HEK293 (cell line): ENCODE data around the gene NXNL2.

Source experiments
- CTCF ChIA-PET: fragments of 350-600 bp; formaldehyde crosslinking; extraction: SDS; loops from one replicate; lab custom pipeline; 2021; ENCODE audit warnings: antibody characterized with exemption; lab: Yijun Ruan, JAX
- POLR2A ChIA-PET: fragments of 300-600 bp; formaldehyde crosslinking; extraction: SDS; loops from one replicate; lab custom pipeline; 2020; ENCODE audit warnings: antibody characterized with exemption, inconsistent platforms; lab: Yijun Ruan, JAX
- H3K27ac ChIP-seq: fragments of 200-500 bp; sonication (Bioruptor generic); 2 replicates; pipeline ENCODE4 v1.5.1; 2014; ENCODE audit warnings: low read depth, low read length, control low read depth, inconsistent platforms; ENCODE audit errors: extremely low read depth
- H3K36me3 ChIP-seq, 2 experiments: fragments of 200-500 bp in 1 of 2; sonication (Bioruptor generic) in 1 of 2; 1 replicate in 1 of 2; 2 replicates in 1 of 2; pipeline ENCODE4 v1.5.1; 2014 to 2017; ENCODE audit warnings: inconsistent platforms in 2 of 2, low read length in 2 of 2; ENCODE audit not compliant: control insufficient read depth in 2 of 2, insufficient read depth in 1 of 2
- H3K4me1 ChIP-seq: fragments of 200-500 bp; sonication (Bioruptor generic); 2 replicates; pipeline ENCODE4 v1.5.1; 2014; ENCODE audit warnings: mild to moderate bottlenecking, low read length, inconsistent platforms; ENCODE audit not compliant: control insufficient read depth, insufficient read depth
- H3K4me3 ChIP-seq: 2 replicates; pipeline ENCODE4 v1.5.1; 2011; ENCODE audit warnings: low read depth, mild to moderate bottlenecking, control low read depth, low read length, moderate library complexity
- H3K9me3 ChIP-seq: fragments of 200-500 bp; sonication (Bioruptor generic); 2 replicates; pipeline ENCODE4 v1.5.1; 2014; ENCODE audit warnings: low read depth, low read length, inconsistent platforms; ENCODE audit not compliant: control insufficient read depth, insufficient read depth
- ATF2 ChIP-seq: fragments of 450-650 bp; formaldehyde crosslinking; IDR thresholded peaks from 2 replicates; pipeline ENCODE4 v1.5.1; 2016; ENCODE audit warnings: missing biosample characterization, missing genetic modification characterization, low read depth
- BCL11A ChIP-seq: fragments of 450-650 bp; formaldehyde crosslinking; IDR thresholded peaks from 2 replicates; pipeline ENCODE4 v1.5.1; 2016; ENCODE audit warnings: low read depth, missing biosample characterization, missing genetic modification characterization
- MZF1 ChIP-seq: fragments of 450-650 bp; formaldehyde crosslinking; IDR thresholded peaks from 2 replicates; pipeline ENCODE4 v1.5.1; 2017; ENCODE audit warnings: missing biosample characterization, missing genetic modification characterization, borderline replicate concordance
- OVOL3 ChIP-seq: fragments of 450-650 bp; formaldehyde crosslinking; IDR thresholded peaks from 2 replicates; pipeline ENCODE4 v1.5.1; 2016; ENCODE audit warnings: missing biosample characterization, missing genetic modification characterization
- PATZ1 ChIP-seq: fragments of 450-650 bp; formaldehyde crosslinking; IDR thresholded peaks from 2 replicates; pipeline ENCODE4 v1.5.1; 2016; ENCODE audit warnings: missing biosample characterization, missing genetic modification characterization
- SCRT1 ChIP-seq: fragments of 450-650 bp; formaldehyde crosslinking; IDR thresholded peaks from 2 replicates; pipeline ENCODE4 v1.5.1; 2016; ENCODE audit warnings: missing biosample characterization, missing genetic modification characterization, borderline replicate concordance
- WT1 ChIP-seq: fragments of 450-650 bp; formaldehyde crosslinking; IDR thresholded peaks from 2 replicates; pipeline ENCODE4 v1.5.1; 2016; ENCODE audit warnings: missing biosample characterization, missing genetic modification characterization
- YY2 ChIP-seq: fragments of 450-650 bp; formaldehyde crosslinking; IDR thresholded peaks from 2 replicates; pipeline ENCODE4 v1.5.1; 2016; ENCODE audit warnings: missing biosample characterization, missing genetic modification characterization
- ZBTB17 ChIP-seq: fragments of 450-650 bp; formaldehyde crosslinking; IDR thresholded peaks from 2 replicates; pipeline ENCODE4 v1.5.1; 2016; ENCODE audit warnings: missing biosample characterization, missing genetic modification characterization
- ZBTB44 ChIP-seq: fragments of 450-650 bp; IDR thresholded peaks from 2 replicates; pipeline ENCODE4 v1.5.1; 2018; ENCODE audit warnings: missing biosample characterization, mild to moderate bottlenecking, missing genetic modification characterization
- ZEB2 ChIP-seq: fragments of 450-650 bp; formaldehyde crosslinking; IDR thresholded peaks from 2 replicates; pipeline ENCODE4 v1.5.1; 2016; ENCODE audit warnings: missing biosample characterization, missing genetic modification characterization
- ZFP37 ChIP-seq: fragments of 450-650 bp; formaldehyde crosslinking; IDR thresholded peaks from 2 replicates; pipeline ENCODE4 v1.5.1; 2016; ENCODE audit warnings: missing biosample characterization, missing genetic modification characterization
- ZNF169 ChIP-seq: fragments of 450-650 bp; formaldehyde crosslinking; IDR thresholded peaks from 2 replicates; pipeline ENCODE4 v1.5.1; 2016; ENCODE audit warnings: missing biosample characterization, missing genetic modification characterization
- ZNF2 ChIP-seq: fragments of 450-650 bp; formaldehyde crosslinking; IDR thresholded peaks from 2 replicates; pipeline ENCODE4 v1.5.1; 2016; ENCODE audit warnings: missing biosample characterization, missing genetic modification characterization
- ZNF214 ChIP-seq: fragments of 450-650 bp; formaldehyde crosslinking; IDR thresholded peaks from 2 replicates; pipeline ENCODE4 v1.5.1; 2017; ENCODE audit warnings: missing biosample characterization, mild to moderate bottlenecking, missing genetic modification characterization, borderline replicate concordance
- ZNF266 ChIP-seq: fragments of 450-650 bp; formaldehyde crosslinking; IDR thresholded peaks from 2 replicates; pipeline ENCODE4 v1.5.1; 2016; ENCODE audit warnings: missing biosample characterization, missing genetic modification characterization, low read depth
- ZNF292 ChIP-seq: fragments of 450-650 bp; formaldehyde crosslinking; IDR thresholded peaks from 2 replicates; pipeline ENCODE4 v1.5.1; 2016; ENCODE audit warnings: low read depth, missing biosample characterization, missing genetic modification characterization, borderline replicate concordance
- ZNF350 ChIP-seq: fragments of 450-650 bp; formaldehyde crosslinking; IDR thresholded peaks from 2 replicates; pipeline ENCODE4 v1.5.0; 2017; ENCODE audit warnings: missing biosample characterization, mild to moderate bottlenecking, missing genetic modification characterization
- ZNF518A ChIP-seq: fragments of 450-650 bp; formaldehyde crosslinking; conservative IDR thresholded peaks from 2 replicates; pipeline ENCODE4 v1.5.1; 2016; ENCODE audit warnings: low read depth, missing biosample characterization, missing genetic modification characterization
- ZNF629 ChIP-seq: fragments of 450-650 bp; formaldehyde crosslinking; IDR thresholded peaks from 2 replicates; pipeline ENCODE4 v1.5.1; 2017; ENCODE audit warnings: missing biosample characterization, missing genetic modification characterization
- ZNF670 ChIP-seq: fragments of 450-650 bp; formaldehyde crosslinking; IDR thresholded peaks from 2 replicates; pipeline ENCODE4 v1.5.1; 2016; ENCODE audit warnings: missing biosample characterization, missing genetic modification characterization, low read depth
- ZNF776 ChIP-seq: fragments of 450-650 bp; formaldehyde crosslinking; IDR thresholded peaks from 2 replicates; pipeline ENCODE4 v1.5.0; 2017; ENCODE audit warnings: missing biosample characterization, missing genetic modification characterization, borderline replicate concordance
- ZNF843 ChIP-seq: fragments of 450-650 bp; formaldehyde crosslinking; IDR thresholded peaks from 2 replicates; pipeline ENCODE4 v1.5.1; 2016; ENCODE audit warnings: missing biosample characterization, missing genetic modification characterization

Gene NXNL2

GRCh38 chr9:88536023-88536324, 996 bp downstream of the NXNL2 start:
- no peak overlapping the region for H3K27ac ChIP-seq
- ChIA-PET POLR2A (no interaction called here), CTCF (no interaction called here)
- H3K36me3 ChIP-seq: no peaks in the 10 kb centered on the region
- no peaks in the 10 kb centered on the region for H3K9me3 ChIP-seq
- H3K4me3 ChIP-seq: no peak overlapping the region
- TF ChIP-seq MZF1 (no peak), ZNF214 (tag by site-specific recombination) (no peak), ZNF776 (no peak), YY2 (tag by site-specific recombination) (no peak), BCL11A (tag by site-specific recombination) (no peak), ZFP37 (tag by site-specific recombination) (no peak), ZBTB17 (no peak), OVOL3 (tag by site-specific recombination) (no peak), ZNF2 (tag by site-specific recombination) (no peak), ATF2 (no peak), ZNF266 (tag by site-specific recombination) (no peak)
- no peaks in the 10 kb centered on the region for H3K4me1 ChIP-seq

GRCh38 chr9:88536951-88537760, 2.2 kb downstream of the NXNL2 start:
- no peaks in the 10 kb centered on the region for H3K36me3 ChIP-seq
- H3K9me3 ChIP-seq: no peaks in the 10 kb centered on the region
- CTCF ChIA-PET: interaction anchor here (1.4 kb wide), 1 partner anchor 463 kb away, joined by 3 read pairs; no protein-coding TSS in a partner anchor
- TF ChIP-seq ZNF350 (tag by site-specific recombination) (no peak), ZNF518A (tag by site-specific recombination) (no peak), SCRT1 (tag by site-specific recombination) (no peak), ZNF169 (tag by site-specific recombination) (no peak), PATZ1 (tag by site-specific recombination) (no peak), ZEB2 (tag by site-specific recombination) (no peak), ZNF292 (tag by site-specific recombination) (no peak), ZBTB44 (tag by site-specific recombination) (no peak), ZNF670 (tag by site-specific recombination) (no peak), WT1 (tag by site-specific recombination) (no peak), ZNF843 (tag by site-specific recombination) (no peak), ZNF629 (tag by site-specific recombination) (no peak)
- TF ChIP-seq, all 188 proteins: peak for 0
- H3K27ac ChIP-seq: no peak overlapping the region
- H3K4me1 ChIP-seq: no peaks in the 10 kb centered on the region
- no peak overlapping the region for H3K4me3 ChIP-seq
- POLR2A ChIA-PET: interaction anchor here (0.6 kb wide), 1 partner anchor 187 kb away, joined by 4 read pairs; no protein-coding TSS in a partner anchor
